Activated CD4-positive, CD25-positive, alpha-beta regulatory T cell treated with anti-CD3 and anti-CD28 coated beads, Interleukin-2, amount 50 U/mL, for 16 hours (primary cell): ENCODE measurements around the gene COX7A2.

ENCODE experiments used
- DNase-seq: peaks from one replicate; pipeline ENCODE4 v3.0.0-alpha.2; 2020; ENCODE audit warnings: low read depth, low spot score

COX7A2 gene

GRCh38 chr6:75243333-75244062 lies at the start of gene COX7A2:
TSS of gene COX7A2 (minus strand) at chr6:75243801. CDS start at chr6:75243734, 67 bp downstream.
- peak; percentile 82 for DNase-seq

- no peak for DNase-seq
Observed at GRCh38 chr6:75292555-75292954, 49.0 kb upstream of the COX7A2 start.

GRCh38 chr6:75291744-75292143 lies 48.1 kb upstream of the COX7A2 start:
- no peak for DNase-seq

GRCh38 chr6:75291331-75291730 lies 47.7 kb upstream of the COX7A2 start:
- no peak for DNase-seq

- DNase-seq = no peak
Observed at GRCh38 chr6:75290136-75290945, 46.7 kb upstream of the COX7A2 start.

GRCh38 chr6:75288023-75288422 lies 44.4 kb upstream of the COX7A2 start:
- DNase-seq = no peak

GRCh38 chr6:75287424-75287823 lies 43.8 kb upstream of the COX7A2 start:
- no peak for DNase-seq

- DNase-seq = no peak
Observed at GRCh38 chr6:75286955-75287354, 43.4 kb upstream of the COX7A2 start.

- no peak for DNase-seq
Observed at GRCh38 chr6:75285283-75285639, 41.7 kb upstream of the COX7A2 start.

GRCh38 chr6:75284632-75285282 lies 41.2 kb upstream of the COX7A2 start, which contains the start of gene TMEM30A:
TSS of gene TMEM30A (minus strand) at chr6:75284792. CDS start at chr6:75284638, 154 bp downstream.
- DNase-seq = peak; percentile 88

- peak; percentile 3 for DNase-seq
Observed at GRCh38 chr6:75283907-75284631, 40.5 kb upstream of the COX7A2 start.

- no peak for DNase-seq
Observed at GRCh38 chr6:75282706-75283105, 39.1 kb upstream of the COX7A2 start.

GRCh38 chr6:75281653-75282052 lies 38.1 kb upstream of the COX7A2 start:
- no peak for DNase-seq

GRCh38 chr6:75280131-75280855 lies 36.7 kb upstream of the COX7A2 start:
- DNase-seq = no peak

- DNase-seq = no peak
Observed at GRCh38 chr6:75279418-75279817, 35.8 kb upstream of the COX7A2 start.

- DNase-seq = no peak
Observed at GRCh38 chr6:75278474-75279077, 35.0 kb upstream of the COX7A2 start.

- no peak for DNase-seq
Observed at GRCh38 chr6:75275067-75275466, 31.5 kb upstream of the COX7A2 start.

GRCh38 chr6:75273009-75273408 lies 29.4 kb upstream of the COX7A2 start:
- no peak for DNase-seq

- DNase-seq = no peak
Observed at GRCh38 chr6:75272145-75272840, 28.7 kb upstream of the COX7A2 start.

- no peak for DNase-seq
Observed at GRCh38 chr6:75268988-75269354, 25.4 kb upstream of the COX7A2 start.
